Measurements from ENCODE around the gene PARD6A.

DNA sequence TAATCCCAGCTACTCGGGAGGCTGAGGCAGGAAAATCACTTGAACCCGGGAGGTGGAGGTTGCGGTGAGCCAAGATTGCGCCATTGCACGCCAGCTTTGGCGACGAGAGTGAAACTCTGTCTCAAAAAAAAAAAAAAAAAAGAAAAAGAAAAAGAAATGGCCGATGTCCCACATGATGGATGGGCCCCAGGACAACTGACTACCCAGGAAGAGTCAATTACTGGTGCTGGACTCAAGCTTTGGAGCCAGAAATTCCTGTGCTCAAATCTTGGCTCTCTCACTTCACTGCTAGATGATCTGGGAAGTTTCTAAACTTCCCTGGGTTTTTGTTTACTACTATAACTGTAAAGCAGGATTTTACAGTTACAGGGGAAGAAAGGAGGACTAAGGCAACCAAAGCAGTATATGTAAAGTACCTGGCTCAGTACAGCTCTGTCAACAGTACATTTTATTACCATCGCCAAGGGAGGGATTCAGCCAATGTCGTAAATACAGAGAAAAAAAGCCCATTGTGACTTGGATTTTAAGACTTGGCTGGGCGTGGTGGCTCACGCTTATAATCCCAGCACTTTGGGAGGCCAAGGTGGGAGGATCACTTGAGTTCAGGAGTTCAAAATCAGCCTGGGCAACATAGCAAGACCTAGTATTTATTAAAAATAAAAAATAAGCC is 17.7 kb downstream of the PARD6A start:
- TF ChIP-seq, protein P1, sequence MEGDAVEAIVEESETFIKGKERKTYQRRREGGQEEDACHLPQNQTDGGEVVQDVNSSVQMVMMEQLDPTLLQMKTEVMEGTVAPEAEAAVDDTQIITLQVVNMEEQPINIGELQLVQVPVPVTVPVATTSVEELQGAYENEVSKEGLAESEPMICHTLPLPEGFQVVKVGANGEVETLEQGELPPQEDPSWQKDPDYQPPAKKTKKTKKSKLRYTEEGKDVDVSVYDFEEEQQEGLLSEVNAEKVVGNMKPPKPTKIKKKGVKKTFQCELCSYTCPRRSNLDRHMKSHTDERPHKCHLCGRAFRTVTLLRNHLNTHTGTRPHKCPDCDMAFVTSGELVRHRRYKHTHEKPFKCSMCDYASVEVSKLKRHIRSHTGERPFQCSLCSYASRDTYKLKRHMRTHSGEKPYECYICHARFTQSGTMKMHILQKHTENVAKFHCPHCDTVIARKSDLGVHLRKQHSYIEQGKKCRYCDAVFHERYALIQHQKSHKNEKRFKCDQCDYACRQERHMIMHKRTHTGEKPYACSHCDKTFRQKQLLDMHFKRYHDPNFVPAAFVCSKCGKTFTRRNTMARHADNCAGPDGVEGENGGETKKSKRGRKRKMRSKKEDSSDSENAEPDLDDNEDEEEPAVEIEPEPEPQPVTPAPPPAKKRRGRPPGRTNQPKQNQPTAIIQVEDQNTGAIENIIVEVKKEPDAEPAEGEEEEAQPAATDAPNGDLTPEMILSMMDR (IDR thresholded peaks at IDR 0.05; ENCODE audit: low read depth, low read length) = no peak
- no peak for TF ChIP-seq EZH2phosphoT487 (IDR thresholded peaks at IDR 0.05; ENCODE audit: low read depth)
